Neural cell (in vitro differentiated cells): Measurements from ENCODE around the gene MARCHF4. TPM values are rescaled to one million over a fixed set of nuclear protein-coding genes. Genes with fewer than 3 reads are reported as not detected.

Source experiments
- H2AFZ ChIP-seq: fragments of 200-600, 300-800 bp; sonication (generic), shearing (Covaris generic); 2 replicates; pipeline ENCODE4 v1.6.0; 2014; ENCODE audit warnings: low read depth, mild to moderate bottlenecking, antibody characterized with exemption, low read length, moderate library complexity
- H3F3A ChIP-seq: fragments of 200-600 bp; shearing (Covaris generic); 2 replicates; pipeline ENCODE4 v1.6.1; 2016; ENCODE audit warnings: mild to moderate bottlenecking, moderate library complexity, mixed read lengths, antibody characterized with exemption, low read length; ENCODE audit not compliant: insufficient read depth, poor library complexity, severe bottlenecking
- H3K27ac ChIP-seq: fragments of 200-600, 300-800 bp; sonication (generic), shearing (Covaris generic); 2 replicates; pipeline ENCODE4 v1.5.1; 2014; ENCODE audit warnings: mild to moderate bottlenecking, low read length, moderate library complexity
- H3K27me3 ChIP-seq: fragments of 300-800, 200-600 bp; sonication (generic), shearing (Covaris generic); 2 replicates; pipeline ENCODE4 v1.6.0; 2014; ENCODE audit warnings: mild to moderate bottlenecking, low read depth, low read length, moderate library complexity; ENCODE audit not compliant: insufficient read depth
- H3K36me3 ChIP-seq: fragments of 300-800, 200-600 bp; sonication (generic), shearing (Covaris generic); 2 replicates; pipeline ENCODE4 v1.5.1; 2014; ENCODE audit warnings: mild to moderate bottlenecking, antibody characterized with exemption, low read length, moderate library complexity; ENCODE audit not compliant: insufficient read depth
- H3K4me2 ChIP-seq: fragments of 300-800, 200-600 bp; sonication (generic), shearing (Covaris generic); 2 replicates; pipeline ENCODE4 v1.6.0; 2014; ENCODE audit warnings: mild to moderate bottlenecking, low read length
- H3K4me3 ChIP-seq: fragments of 300-800, 200-600 bp; sonication (generic), shearing (Covaris generic); 2 replicates; pipeline ENCODE4 v1.5.1; 2014; ENCODE audit warnings: mild to moderate bottlenecking, low read length, moderate library complexity
- H3K79me2 ChIP-seq: fragments of 200-600 bp; shearing (Covaris generic); replicated peaks from 2 replicates; pipeline ENCODE4 v1.6.0; 2014; ENCODE audit warnings: mild to moderate bottlenecking, low read length, moderate library complexity; ENCODE audit not compliant: insufficient read depth
- H3K9ac ChIP-seq: fragments of 300-800, 200-600 bp; sonication (generic), shearing (Covaris generic); 2 replicates; pipeline ENCODE4 v1.6.1; 2016; ENCODE audit warnings: mild to moderate bottlenecking, low read length, mixed read lengths
- H3K9me2 ChIP-seq: fragments of 200-600 bp; shearing (Covaris generic); 2 replicates; pipeline ENCODE4 v1.6.1; 2016; ENCODE audit warnings: mild to moderate bottlenecking, low read length, mixed read lengths; ENCODE audit not compliant: insufficient read depth
- H3K9me3 ChIP-seq: fragments of 200-600, 300-800 bp; sonication (generic), shearing (Covaris generic); 2 replicates; pipeline ENCODE4 v1.6.1; 2016; ENCODE audit warnings: mild to moderate bottlenecking, mixed run types, low read length, moderate library complexity, mixed read lengths
- H4K20me1 ChIP-seq: fragments of 200-600 bp; shearing (Covaris generic); 2 replicates; pipeline ENCODE4 v1.6.1; 2016; ENCODE audit warnings: mild to moderate bottlenecking, mixed run types; ENCODE audit not compliant: insufficient read depth
- EP300 ChIP-seq: fragments of 450-650 bp; conservative IDR thresholded peaks from 2 replicates; pipeline ENCODE4 v1.6.1; 2014; ENCODE audit warnings: antibody characterized with exemption, mild to moderate bottlenecking, moderate library complexity; ENCODE audit not compliant: poor library complexity, severe bottlenecking
- EZH2 ChIP-seq: fragments of 200-600, 300-800 bp; shearing (Covaris generic), sonication (generic); IDR thresholded peaks from 2 replicates; pipeline ENCODE4 v1.6.1; 2014; ENCODE audit warnings: antibody characterized with exemption, low read length, borderline replicate concordance, mild to moderate bottlenecking; ENCODE audit not compliant: insufficient read depth, poor library complexity, severe bottlenecking
- MXI1 ChIP-seq: fragments of 450-650 bp; conservative IDR thresholded peaks from 2 replicates; pipeline ENCODE4 v1.6.1; 2014; ENCODE audit warnings: antibody characterized with exemption, mild to moderate bottlenecking; ENCODE audit not compliant: poor library complexity, severe bottlenecking
- POLR2AphosphoS5 ChIP-seq: IDR thresholded peaks from 2 replicates; pipeline ENCODE4 v1.6.1; 2012
- RAD21 ChIP-seq: fragments of 450-650 bp; conservative IDR thresholded peaks from 2 replicates; pipeline ENCODE4 v1.6.1; 2014; ENCODE audit warnings: antibody characterized with exemption, mild to moderate bottlenecking, moderate library complexity
- SMC3 ChIP-seq: fragments of 450-650 bp; conservative IDR thresholded peaks from 2 replicates; pipeline ENCODE4 v1.6.1; 2014; ENCODE audit warnings: antibody characterized with exemption, mild to moderate bottlenecking, moderate library complexity; ENCODE audit not compliant: poor library complexity
- TAF1 ChIP-seq: IDR thresholded peaks from 2 replicates; pipeline ENCODE4 v1.6.1; 2012; ENCODE audit warnings: low read depth
- polyA plus RNA-seq: library from polyadenylated mRNA; depleted of rRNA; stranded (reverse); fragments of >200 nt; gene quantifications from 2 replicates; pipeline ENCODE4 v1.2.3, GENCODE V29; 2014
- TF ChIP-seq, protein P1 (sequence below): IDR thresholded peaks from 2 replicates; pipeline ENCODE4 v1.6.1; 2012; ENCODE audit warnings: borderline replicate concordance
- TF ChIP-seq, protein P2 (sequence below): fragments of 450-650 bp; IDR thresholded peaks from 2 replicates; pipeline ENCODE4 v1.5.1; 2014; ENCODE audit warnings: antibody characterized with exemption, mild to moderate bottlenecking, moderate library complexity; ENCODE audit not compliant: poor library complexity, severe bottlenecking

Gene MARCHF4
- polyA plus RNA-seq, 1 donor from 2014 or later, result 10.1 TPM

DNA sequence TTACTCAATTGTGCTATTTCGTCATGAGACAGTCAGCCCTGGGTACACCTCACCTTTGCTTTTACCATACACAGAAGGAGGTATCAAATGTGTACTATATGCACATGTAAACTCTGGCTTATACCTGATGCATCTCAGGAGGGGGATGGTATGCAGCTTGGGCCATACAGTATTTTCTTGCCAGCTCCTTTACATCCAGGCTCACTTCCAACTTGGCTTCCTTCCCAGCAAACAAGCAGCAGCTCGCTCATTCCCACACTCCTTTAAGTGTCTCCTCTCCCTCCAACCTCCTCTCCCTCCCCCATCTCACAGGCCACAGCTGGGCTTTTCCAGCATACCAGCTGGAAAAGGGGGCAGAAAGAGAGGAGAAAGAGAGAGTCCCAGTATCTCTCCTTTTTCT, 9.6 kb downstream of the MARCHF4 start:
- Histone ChIP-seq H4K20me1 (no peaks in the 10 kb centered on the region), H3K79me2 (peaks cover 15% of the 10 kb centered on the region), H3K9me3 (no peaks in the 10 kb centered on the region), H3K27ac (no peak overlapping the region), H3K4me2 (no peak overlapping the region), H3K36me3 (no peaks in the 10 kb centered on the region), H3K9ac (no peak overlapping the region), H3K9me2 (no peaks in the 10 kb centered on the region), H2AFZ (no peak overlapping the region), H3K27me3 (no peaks in the 10 kb centered on the region), H3F3A (no peaks in the 10 kb centered on the region), H3K4me3 (no peak overlapping the region)
- TF ChIP-seq EZH2, result no peak
- no peak for TF ChIP-seq POLR2AphosphoS5
- TF ChIP-seq, protein P1, sequence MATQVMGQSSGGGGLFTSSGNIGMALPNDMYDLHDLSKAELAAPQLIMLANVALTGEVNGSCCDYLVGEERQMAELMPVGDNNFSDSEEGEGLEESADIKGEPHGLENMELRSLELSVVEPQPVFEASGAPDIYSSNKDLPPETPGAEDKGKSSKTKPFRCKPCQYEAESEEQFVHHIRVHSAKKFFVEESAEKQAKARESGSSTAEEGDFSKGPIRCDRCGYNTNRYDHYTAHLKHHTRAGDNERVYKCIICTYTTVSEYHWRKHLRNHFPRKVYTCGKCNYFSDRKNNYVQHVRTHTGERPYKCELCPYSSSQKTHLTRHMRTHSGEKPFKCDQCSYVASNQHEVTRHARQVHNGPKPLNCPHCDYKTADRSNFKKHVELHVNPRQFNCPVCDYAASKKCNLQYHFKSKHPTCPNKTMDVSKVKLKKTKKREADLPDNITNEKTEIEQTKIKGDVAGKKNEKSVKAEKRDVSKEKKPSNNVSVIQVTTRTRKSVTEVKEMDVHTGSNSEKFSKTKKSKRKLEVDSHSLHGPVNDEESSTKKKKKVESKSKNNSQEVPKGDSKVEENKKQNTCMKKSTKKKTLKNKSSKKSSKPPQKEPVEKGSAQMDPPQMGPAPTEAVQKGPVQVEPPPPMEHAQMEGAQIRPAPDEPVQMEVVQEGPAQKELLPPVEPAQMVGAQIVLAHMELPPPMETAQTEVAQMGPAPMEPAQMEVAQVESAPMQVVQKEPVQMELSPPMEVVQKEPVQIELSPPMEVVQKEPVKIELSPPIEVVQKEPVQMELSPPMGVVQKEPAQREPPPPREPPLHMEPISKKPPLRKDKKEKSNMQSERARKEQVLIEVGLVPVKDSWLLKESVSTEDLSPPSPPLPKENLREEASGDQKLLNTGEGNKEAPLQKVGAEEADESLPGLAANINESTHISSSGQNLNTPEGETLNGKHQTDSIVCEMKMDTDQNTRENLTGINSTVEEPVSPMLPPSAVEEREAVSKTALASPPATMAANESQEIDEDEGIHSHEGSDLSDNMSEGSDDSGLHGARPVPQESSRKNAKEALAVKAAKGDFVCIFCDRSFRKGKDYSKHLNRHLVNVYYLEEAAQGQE, result no peak
- no peak for TF ChIP-seq EP300
- no peak for TF ChIP-seq TAF1
- TF ChIP-seq, protein P2, sequence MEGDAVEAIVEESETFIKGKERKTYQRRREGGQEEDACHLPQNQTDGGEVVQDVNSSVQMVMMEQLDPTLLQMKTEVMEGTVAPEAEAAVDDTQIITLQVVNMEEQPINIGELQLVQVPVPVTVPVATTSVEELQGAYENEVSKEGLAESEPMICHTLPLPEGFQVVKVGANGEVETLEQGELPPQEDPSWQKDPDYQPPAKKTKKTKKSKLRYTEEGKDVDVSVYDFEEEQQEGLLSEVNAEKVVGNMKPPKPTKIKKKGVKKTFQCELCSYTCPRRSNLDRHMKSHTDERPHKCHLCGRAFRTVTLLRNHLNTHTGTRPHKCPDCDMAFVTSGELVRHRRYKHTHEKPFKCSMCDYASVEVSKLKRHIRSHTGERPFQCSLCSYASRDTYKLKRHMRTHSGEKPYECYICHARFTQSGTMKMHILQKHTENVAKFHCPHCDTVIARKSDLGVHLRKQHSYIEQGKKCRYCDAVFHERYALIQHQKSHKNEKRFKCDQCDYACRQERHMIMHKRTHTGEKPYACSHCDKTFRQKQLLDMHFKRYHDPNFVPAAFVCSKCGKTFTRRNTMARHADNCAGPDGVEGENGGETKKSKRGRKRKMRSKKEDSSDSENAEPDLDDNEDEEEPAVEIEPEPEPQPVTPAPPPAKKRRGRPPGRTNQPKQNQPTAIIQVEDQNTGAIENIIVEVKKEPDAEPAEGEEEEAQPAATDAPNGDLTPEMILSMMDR, result no peak
- no peak for TF ChIP-seq RAD21
- TF ChIP-seq SMC3, result no peak
- no peak for TF ChIP-seq MXI1

DNA sequence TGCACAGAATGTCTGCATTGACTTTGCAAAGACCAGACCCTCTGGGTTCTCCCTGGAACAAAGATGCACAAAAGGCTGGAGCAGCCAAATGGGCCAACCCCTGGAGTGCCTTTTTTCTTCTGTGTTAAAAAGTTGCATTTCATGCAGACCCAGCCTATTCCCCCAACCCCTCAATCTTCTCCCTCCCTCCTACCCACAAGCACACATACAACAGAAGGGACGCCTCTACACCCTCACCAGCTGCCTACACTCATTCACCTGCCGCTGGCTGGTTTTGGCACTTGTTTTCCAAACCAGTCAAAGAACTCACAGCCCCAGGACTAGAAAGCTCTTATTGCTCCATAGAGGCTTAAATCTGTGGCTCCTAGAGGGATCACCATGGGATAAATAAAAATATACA, 16.6 kb downstream of the MARCHF4 start:
- Histone ChIP-seq H3F3A (no peaks in the 10 kb centered on the region), H3K27me3 (no peaks in the 10 kb centered on the region), H3K79me2 (no peaks in the 10 kb centered on the region), H3K9me2 (no peaks in the 10 kb centered on the region), H4K20me1 (no peaks in the 10 kb centered on the region), H3K36me3 (no peaks in the 10 kb centered on the region), H3K4me3 (no peak overlapping the region), H3K9ac (no peak overlapping the region), H3K27ac (no peak overlapping the region), H3K9me3 (no peaks in the 10 kb centered on the region), H3K4me2 (no peak overlapping the region), H2AFZ (no peak overlapping the region)
- TF ChIP-seq RAD21, result no peak
- no peak for TF ChIP-seq MXI1
- TF ChIP-seq TAF1, result no peak
- TF ChIP-seq, protein P2, result no peak
